ENCODE results near the gene RFX1.

The RFX1 gene

GRCh38 chr19:13960863-13961784 is 45.0 kb downstream of the RFX1 start:
- DNase-seq = no peak

- DNase-seq = no peak
Measured at GRCh38 chr19:13959962-13960862, 45.9 kb downstream of the RFX1 start.

- no peak for DNase-seq
Measured at GRCh38 chr19:13959141-13959961, 46.8 kb downstream of the RFX1 start.

- no peak for DNase-seq
Measured at GRCh38 chr19:13958043-13958442, 48.1 kb downstream of the RFX1 start.

- DNase-seq = no peak
Measured at GRCh38 chr19:13957051-13957450, 49.1 kb downstream of the RFX1 start.

- DNase-seq = no peak
Measured at GRCh38 chr19:13956365-13956744, 49.8 kb downstream of the RFX1 start.

GRCh38 chr19:13955662-13956364 is 50.3 kb downstream of the RFX1 start:
- no peak for DNase-seq

GRCh38 chr19:13954185-13954584 is 51.9 kb downstream of the RFX1 start:
- DNase-seq = no peak

- DNase-seq = no peak
Measured at GRCh38 chr19:13952931-13953531, 53.1 kb downstream of the RFX1 start.

GRCh38 chr19:13952154-13952930 is 53.8 kb downstream of the RFX1 start, which contains the start of gene DCAF15:
DCAF15 (plus strand) TSS chr19:13952509; CDS start chr19:13952513, 4 bp downstream.
- peak; percentile 98 for DNase-seq

- DNase-seq = no peak
Measured at GRCh38 chr19:13951799-13952153, 54.3 kb downstream of the RFX1 start.

- DNase-seq = no peak
Measured at GRCh38 chr19:13951043-13951442, 55.1 kb downstream of the RFX1 start.

GRCh38 chr19:13946414-13946813 is 59.7 kb downstream of the RFX1 start:
- DNase-seq = no peak

- no peak for DNase-seq
Measured at GRCh38 chr19:13942023-13942684, 64.0 kb downstream of the RFX1 start.

- no peak for DNase-seq
Measured at GRCh38 chr19:13938301-13939064, 67.6 kb downstream of the RFX1 start, which contains the start of gene PODNL1. PODNL1 (minus strand) TSS chr19:13938417; CDS start chr19:13938181, 236 bp downstream.

GRCh38 chr19:13937479-13938300 is 68.4 kb downstream of the RFX1 start:
- no peak for DNase-seq

- DNase-seq = no peak
Measured at GRCh38 chr19:13935765-13936510, 70.2 kb downstream of the RFX1 start.

GRCh38 chr19:13934785-13935109 is 71.4 kb downstream of the RFX1 start:
- DNase-seq = no peak
